DND-41 (cell line): ENCODE measurements around the gene BIRC5.

Source experiments
- ATAC-seq: fragments of 200-7000 bp; cut with Tn5 transposase; 3 replicates; pipeline ENCODE4 v1.9.1; 2021; ENCODE audit warnings: low read depth; ENCODE audit not compliant: insufficient read depth
- DNase-seq: peaks from one replicate; pipeline ENCODE4 v3.0.0-alpha.2; 2020
- H2AFZ ChIP-seq: 2 replicates; pipeline ENCODE4 v1.6.0; 2012; ENCODE audit warnings: low read depth, low read length
- H3K27ac ChIP-seq: 2 replicates; pipeline ENCODE4 v1.5.1; 2012; ENCODE audit warnings: low read length, inconsistent platforms
- H3K27me3 ChIP-seq: fragments of 200-600 bp; sonication (generic); 2 replicates; pipeline ENCODE4 v1.6.0; 2012; ENCODE audit warnings: low read length, mild to moderate bottlenecking, inconsistent platforms; ENCODE audit not compliant: insufficient read depth, poor library complexity
- H3K36me3 ChIP-seq: 2 replicates; pipeline ENCODE4 v1.5.1; 2012; ENCODE audit warnings: low read length, inconsistent platforms; ENCODE audit not compliant: insufficient read depth
- H3K4me1 ChIP-seq: 2 replicates; pipeline ENCODE4 v1.5.1; 2012; ENCODE audit warnings: mild to moderate bottlenecking, low read length; ENCODE audit not compliant: insufficient read depth
- H3K4me2 ChIP-seq: 2 replicates; pipeline ENCODE4 v1.6.0; 2012; ENCODE audit warnings: mild to moderate bottlenecking, moderate library complexity, low read length, inconsistent platforms; ENCODE audit not compliant: insufficient read depth
- H3K4me3 ChIP-seq, 2 experiments: fragments of 200-600 bp in 1 of 2; shearing (Covaris generic) in 1 of 2; 2 replicates each; pipeline ENCODE4 v1.5.1; 2012 to 2016; ENCODE audit warnings: inconsistent platforms in 2 of 2, low read length in 2 of 2, mild to moderate bottlenecking in 2 of 2, low read depth in 1 of 2, moderate library complexity in 1 of 2
- H3K79me2 ChIP-seq: 2 replicates; pipeline ENCODE4 v1.6.0; 2012; ENCODE audit warnings: low read length, inconsistent platforms; ENCODE audit not compliant: insufficient read depth
- H3K9ac ChIP-seq: 2 replicates; pipeline ENCODE4 v1.6.0; 2012; ENCODE audit warnings: low read depth, mild to moderate bottlenecking, inconsistent platforms, low read length, moderate library complexity
- H3K9me3 ChIP-seq: 2 replicates; pipeline ENCODE4 v1.5.1; 2012; ENCODE audit warnings: low read length, moderate library complexity, mild to moderate bottlenecking, inconsistent platforms; ENCODE audit not compliant: insufficient read depth, severe bottlenecking
- H4K20me1 ChIP-seq: 2 replicates; pipeline ENCODE4 v1.6.0; 2012; ENCODE audit warnings: low read length; ENCODE audit not compliant: insufficient read depth
- EZH2 ChIP-seq: IDR thresholded peaks from 3 replicates; pipeline ENCODE4 v1.6.1; 2012; ENCODE audit warnings: borderline replicate concordance, low read depth, mild to moderate bottlenecking, moderate library complexity, low read length, inconsistent platforms; ENCODE audit not compliant: severe bottlenecking
- TF ChIP-seq, protein P1 (sequence below): IDR thresholded peaks from 2 replicates; pipeline ENCODE4 v1.5.1; 2012; ENCODE audit warnings: borderline replicate concordance, low read length, moderate library complexity, mild to moderate bottlenecking; ENCODE audit not compliant: poor library complexity, severe bottlenecking; ENCODE audit errors: extremely low read depth

Gene BIRC5

GRCh38 chr17:78223061-78223460 lies 9.0 kb downstream of the BIRC5 start:
- H3K27ac ChIP-seq: no peak overlapping the region
- DNase-seq (no peak), ATAC-seq (no peak)
- H3K36me3 ChIP-seq: peaks cover 63% of the 10 kb centered on the region
- H2AFZ ChIP-seq: no peak overlapping the region
- H3K9ac ChIP-seq: no peak overlapping the region
- H3K4me3 ChIP-seq: no peak overlapping the region
- H3K9me3 ChIP-seq: no peaks in the 10 kb centered on the region
- H3K4me2 ChIP-seq: no peak overlapping the region
- TF ChIP-seq EZH2: no peak
- TF ChIP-seq, protein P1, sequence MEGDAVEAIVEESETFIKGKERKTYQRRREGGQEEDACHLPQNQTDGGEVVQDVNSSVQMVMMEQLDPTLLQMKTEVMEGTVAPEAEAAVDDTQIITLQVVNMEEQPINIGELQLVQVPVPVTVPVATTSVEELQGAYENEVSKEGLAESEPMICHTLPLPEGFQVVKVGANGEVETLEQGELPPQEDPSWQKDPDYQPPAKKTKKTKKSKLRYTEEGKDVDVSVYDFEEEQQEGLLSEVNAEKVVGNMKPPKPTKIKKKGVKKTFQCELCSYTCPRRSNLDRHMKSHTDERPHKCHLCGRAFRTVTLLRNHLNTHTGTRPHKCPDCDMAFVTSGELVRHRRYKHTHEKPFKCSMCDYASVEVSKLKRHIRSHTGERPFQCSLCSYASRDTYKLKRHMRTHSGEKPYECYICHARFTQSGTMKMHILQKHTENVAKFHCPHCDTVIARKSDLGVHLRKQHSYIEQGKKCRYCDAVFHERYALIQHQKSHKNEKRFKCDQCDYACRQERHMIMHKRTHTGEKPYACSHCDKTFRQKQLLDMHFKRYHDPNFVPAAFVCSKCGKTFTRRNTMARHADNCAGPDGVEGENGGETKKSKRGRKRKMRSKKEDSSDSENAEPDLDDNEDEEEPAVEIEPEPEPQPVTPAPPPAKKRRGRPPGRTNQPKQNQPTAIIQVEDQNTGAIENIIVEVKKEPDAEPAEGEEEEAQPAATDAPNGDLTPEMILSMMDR: no peak
- peaks cover 26% of the 10 kb centered on the region for H3K79me2 ChIP-seq
- H3K27me3 ChIP-seq: no peaks in the 10 kb centered on the region
- H3K4me1 ChIP-seq: no peaks in the 10 kb centered on the region
- peaks cover 13% of the 10 kb centered on the region; the same call in 1 of the 2 replicates for H4K20me1 ChIP-seq

- H3K9me3 ChIP-seq: no peaks in the 10 kb centered on the region
- H3K27ac ChIP-seq: no peak overlapping the region
- no peak overlapping the region for H3K4me2 ChIP-seq
- H2AFZ ChIP-seq: no peak overlapping the region
- peaks cover 20% of the 10 kb centered on the region for H3K79me2 ChIP-seq
- H4K20me1 ChIP-seq: peaks cover 13% of the 10 kb centered on the region; the same call in 1 of the 2 replicates
- no peak for TF ChIP-seq EZH2
- TF ChIP-seq, protein P1: no peak
- H3K9ac ChIP-seq: no peak overlapping the region
- no peak overlapping the region for H3K4me3 ChIP-seq
- no peak for ATAC-seq
- no peaks in the 10 kb centered on the region for H3K27me3 ChIP-seq
- no peak for DNase-seq
- peaks cover 58% of the 10 kb centered on the region for H3K36me3 ChIP-seq
- H3K4me1 ChIP-seq: no peaks in the 10 kb centered on the region
Observed at GRCh38 chr17:78223765-78224164, 9.7 kb downstream of the BIRC5 start.

DNA sequence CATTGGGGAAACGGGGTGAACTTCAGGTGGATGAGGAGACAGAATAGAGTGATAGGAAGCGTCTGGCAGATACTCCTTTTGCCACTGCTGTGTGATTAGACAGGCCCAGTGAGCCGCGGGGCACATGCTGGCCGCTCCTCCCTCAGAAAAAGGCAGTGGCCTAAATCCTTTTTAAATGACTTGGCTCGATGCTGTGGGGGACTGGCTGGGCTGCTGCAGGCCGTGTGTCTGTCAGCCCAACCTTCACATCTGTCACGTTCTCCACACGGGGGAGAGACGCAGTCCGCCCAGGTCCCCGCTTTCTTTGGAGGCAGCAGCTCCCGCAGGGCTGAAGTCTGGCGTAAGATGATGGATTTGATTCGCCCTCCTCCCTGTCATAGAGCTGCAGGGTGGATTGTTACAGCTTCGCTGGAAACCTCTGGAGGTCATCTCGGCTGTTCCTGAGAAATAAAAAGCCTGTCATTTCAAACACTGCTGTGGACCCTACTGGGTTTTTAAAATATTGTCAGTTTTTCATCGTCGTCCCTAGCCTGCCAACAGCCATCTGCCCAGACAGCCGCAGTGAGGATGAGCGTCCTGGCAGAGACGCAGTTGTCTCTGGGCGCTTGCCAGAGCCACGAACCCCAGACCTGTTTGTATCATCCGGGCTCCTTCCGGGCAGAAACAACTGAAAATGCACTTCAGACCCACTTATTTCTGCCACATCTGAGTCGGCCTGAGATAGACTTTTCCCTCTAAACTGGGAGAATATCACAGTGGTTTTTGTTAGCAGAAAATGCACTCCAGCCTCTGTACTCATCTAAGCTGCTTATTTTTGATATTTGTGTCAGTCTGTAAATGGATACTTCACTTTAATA lies 10.4 kb downstream of the BIRC5 start:
- Histone ChIP-seq H3K27me3 (no peaks in the 10 kb centered on the region), H3K27ac (no peak overlapping the region), H3K9me3 (no peaks in the 10 kb centered on the region), H3K4me3 (no peak overlapping the region), H3K4me1 (no peaks in the 10 kb centered on the region), H3K4me2 (no peak overlapping the region), H3K36me3 (peaks cover 52% of the 10 kb centered on the region), H4K20me1 (peaks cover 6% of the 10 kb centered on the region; the same call in 1 of the 2 replicates), H2AFZ (no peak overlapping the region), H3K79me2 (peaks cover 13% of the 10 kb centered on the region), H3K9ac (no peak overlapping the region)
- no peak for DNase-seq
- TF ChIP-seq, protein P1: no peak
- no peak for TF ChIP-seq EZH2
- ATAC-seq: no peak
